ENCODE measurements around the gene LRMDA. TPM values are rescaled to one million over a fixed set of nuclear protein-coding genes. Genes with fewer than 3 reads are reported as not detected.

LRMDA gene
- total RNA-seq, 2 experiments from 2014 or later: not detected

DNA sequence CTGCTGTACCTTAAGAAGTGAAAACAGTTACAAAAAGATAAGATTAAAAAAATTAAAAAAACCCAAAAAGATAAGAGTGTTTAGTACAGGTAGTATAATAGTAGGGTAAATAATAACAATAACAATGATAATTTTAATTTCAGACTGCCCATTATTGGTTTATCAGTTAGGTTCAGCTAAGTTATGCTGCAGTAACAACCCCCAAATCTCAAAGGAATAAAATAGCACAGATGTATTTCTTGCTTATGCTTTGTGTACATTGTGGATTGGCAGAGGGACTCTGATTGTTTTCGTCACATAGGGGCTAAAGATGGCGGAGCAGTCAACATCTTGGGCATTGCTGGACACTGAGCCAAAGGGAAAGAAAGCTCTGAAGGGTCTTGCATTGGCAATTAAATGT, 264.6 kb downstream of the LRMDA start:
- H3K36me3 ChIP-seq (ENCODE audit: insufficient read depth, low read length): no peaks in the 10 kb centered on the region
- no peak overlapping the region for H3K4me3 Mint-ChIP-seq
- no peak for ATAC-seq (ENCODE audit: poor library complexity)
- DNase-seq: no peak
- no peak overlapping the region for H3K27ac Mint-ChIP-seq
- peaks cover 0 to 3% of the 10 kb centered on the region in 2 experiments for H3K9me3 ChIP-seq (ENCODE audit: control insufficient read depth in 1 of 2, insufficient read depth in 1 of 2, low read length in 2 of 2)
- TF ChIP-seq CTCF (IDR thresholded peaks at IDR 0.05): no peak
- no peaks in the 10 kb centered on the region for H3K4me1 Mint-ChIP-seq (ENCODE audit: low read depth)
- peaks cover 13% of the 10 kb centered on the region for H3K27me3 Mint-ChIP-seq
- no peaks in the 10 kb centered on the region for H3K9me3 Mint-ChIP-seq
- no peaks in the 10 kb centered on the region for H3K27me3 ChIP-seq (ENCODE audit: control insufficient read depth in 1 of 2, insufficient read depth in 2 of 2, low read length in 2 of 2)
- H3K36me3 Mint-ChIP-seq (ENCODE audit: low read depth): no peaks in the 10 kb centered on the region
- H3K4me3 ChIP-seq (ENCODE audit: low read length): no peak overlapping the region
- ChIA-PET CTCF (no interaction called here), POLR2A (no interaction called here)
- intact Hi-C loops (cut with DNase I, micrococcal nuclease): no loop called here
- H3K27ac ChIP-seq (ENCODE audit: low read depth in 1 of 2, low read length in 2 of 2): no peak overlapping the region
- no peaks in the 10 kb centered on the region for H3K4me1 ChIP-seq (ENCODE audit: insufficient read depth, low read length)

- no peaks in the 10 kb centered on the region for H3K4me1 Mint-ChIP-seq (ENCODE audit: low read depth)
- no peaks in the 10 kb centered on the region for H3K36me3 Mint-ChIP-seq (ENCODE audit: low read depth)
- no peaks in the 10 kb centered on the region for H3K36me3 ChIP-seq (ENCODE audit: insufficient read depth, low read length)
These were observed 265.1 kb downstream of the LRMDA start for GRCh38 chr10:75696536-75696935.

DNA sequence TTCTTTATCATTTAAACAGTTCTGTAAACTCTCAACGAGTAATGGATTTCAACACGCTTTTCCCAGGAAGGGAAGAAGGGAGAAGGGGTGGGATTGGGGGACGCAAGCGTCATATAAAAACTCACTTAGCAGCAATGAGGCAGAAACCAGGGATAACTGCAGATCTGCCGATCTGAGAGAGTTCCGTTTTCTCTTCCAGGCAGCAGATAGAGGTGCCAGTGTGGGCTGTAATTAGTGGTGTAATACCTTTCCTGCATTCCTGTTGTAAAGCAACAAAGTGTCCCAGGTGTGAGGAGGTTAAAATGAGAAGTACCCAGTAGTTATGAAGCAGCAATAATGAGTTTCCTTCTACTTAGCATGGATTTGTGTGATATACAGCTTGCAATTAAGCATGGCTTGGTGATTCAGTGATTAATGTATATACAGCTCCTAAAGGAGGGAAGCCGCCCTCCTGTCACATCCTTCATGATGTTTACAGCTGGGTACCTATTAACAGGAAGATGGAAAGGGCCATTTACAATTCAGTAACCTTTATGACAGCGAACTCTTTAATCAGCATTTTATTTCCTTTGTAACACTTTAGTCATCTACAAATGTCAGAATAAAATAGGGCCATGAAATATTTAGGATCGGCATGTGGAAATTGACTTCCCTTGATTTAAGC, 271.9 kb downstream of the LRMDA start:
- peaks cover 0 to under 1% of the 10 kb centered on the region in 2 experiments for H3K27me3 ChIP-seq (ENCODE audit: control insufficient read depth in 1 of 2, insufficient read depth in 2 of 2, low read length in 2 of 2)
- no peaks in the 10 kb centered on the region for H3K9me3 Mint-ChIP-seq
- ATAC-seq (ENCODE audit: poor library complexity) (no peak), DNase-seq (no peak)
- no peaks in the 10 kb centered on the region for H3K4me1 Mint-ChIP-seq (ENCODE audit: low read depth)
- no peaks in the 10 kb centered on the region for H3K36me3 Mint-ChIP-seq (ENCODE audit: low read depth)
- TF ChIP-seq CTCF (IDR thresholded peaks at IDR 0.05): no peak
- intact Hi-C loops (cut with DNase I, micrococcal nuclease): no loop called here
- no peak overlapping the region for H3K27ac ChIP-seq (ENCODE audit: low read depth in 1 of 2, low read length in 2 of 2)
- ChIA-PET POLR2A (no interaction called here), CTCF (no interaction called here)
- H3K9me3 ChIP-seq (ENCODE audit: control insufficient read depth in 1 of 2, insufficient read depth in 1 of 2, low read length in 2 of 2): peaks cover 0 to 3% of the 10 kb centered on the region in 2 experiments
- H3K4me3 Mint-ChIP-seq: no peak overlapping the region
- H3K36me3 ChIP-seq (ENCODE audit: insufficient read depth, low read length): no peaks in the 10 kb centered on the region
- H3K4me3 ChIP-seq (ENCODE audit: low read length): no peak overlapping the region
- no peaks in the 10 kb centered on the region for H3K4me1 ChIP-seq (ENCODE audit: insufficient read depth, low read length)
- no peak overlapping the region for H3K27ac Mint-ChIP-seq
- peaks cover 10% of the 10 kb centered on the region for H3K27me3 Mint-ChIP-seq

More at GRCh38 chr10:75696536-75696935, 265.1 kb downstream of the LRMDA start:
- peak in 2 of 14 experiments; percentile 39 to 50 for DNase-seq
- Mint-ChIP-seq H3K4me3 (no peak overlapping the region), H3K27ac (no peak overlapping the region), H3K27me3 (peaks cover 13% of the 10 kb centered on the region), H3K9me3 (no peaks in the 10 kb centered on the region)
- no peak overlapping the region for H3K27ac ChIP-seq (ENCODE audit: low read depth in 1 of 2, low read length in 2 of 2)
- H3K9me3 ChIP-seq (ENCODE audit: control insufficient read depth in 1 of 2, insufficient read depth in 1 of 2, low read length in 2 of 2): peaks cover 0 to 3% of the 10 kb centered on the region in 2 experiments
- POLR2A ChIA-PET: no interaction called here
- CTCF ChIA-PET: no interaction called here
- no peaks in the 10 kb centered on the region for H3K4me1 ChIP-seq (ENCODE audit: insufficient read depth, low read length)
- intact Hi-C loops (cut with DNase I, micrococcal nuclease): no loop called here
- no peak overlapping the region for H3K4me3 ChIP-seq (ENCODE audit: low read length)
- no peaks in the 10 kb centered on the region for H3K27me3 ChIP-seq (ENCODE audit: control insufficient read depth in 1 of 2, insufficient read depth in 2 of 2, low read length in 2 of 2)
- TF ChIP-seq CTCF (IDR thresholded peaks at IDR 0.05): no peak
- no peak for ATAC-seq (ENCODE audit: poor library complexity)
